Measurements from ENCODE around the gene EIF3L.
A peak's percentile ranks its signal among the peaks of the same experiment; 100 is the strongest.
"Not testable (repeated sequence)": the region's sequence is repeated elsewhere in the genome, so short reads cannot be mapped to it uniquely, and the experiment has no call there.

Gene EIF3L

DNA sequence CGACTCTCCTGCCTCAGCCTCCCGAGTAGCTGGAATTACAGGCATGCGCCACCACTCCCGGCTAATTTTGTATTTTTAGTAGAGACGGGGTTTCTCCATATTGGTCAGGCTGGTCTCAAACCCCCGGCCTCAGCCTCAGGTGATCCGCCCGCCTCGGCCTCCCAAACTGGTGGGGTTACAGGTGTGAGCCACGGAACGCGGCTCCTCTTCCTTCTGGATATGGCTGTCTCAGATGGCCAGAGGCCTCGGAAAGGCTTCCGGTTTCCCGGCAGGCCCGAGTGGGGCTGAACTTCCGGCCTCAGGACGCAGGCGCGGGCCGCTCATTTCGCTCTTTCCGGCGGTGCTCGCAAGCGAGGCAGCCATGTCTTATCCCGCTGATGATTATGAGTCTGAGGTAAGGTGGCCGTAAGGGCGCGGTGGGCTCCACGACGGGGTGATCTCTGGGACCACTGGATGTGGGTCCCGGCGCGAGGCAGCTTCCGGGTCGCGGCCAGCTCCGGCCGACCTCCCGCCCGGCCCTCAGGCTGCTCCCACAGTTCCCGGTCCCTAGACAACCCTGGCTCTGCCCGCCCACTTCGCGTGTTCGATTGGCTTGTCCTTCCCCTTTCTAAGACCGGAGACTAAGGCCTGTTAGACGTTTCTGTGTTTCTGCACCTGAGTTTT lies at the start of gene EIF3L:
Gene EIF3L (plus strand): TSS at position 331 of the 663 bp plus-strand sequence. CDS start 31 bp downstream, at position 362.
- DNase-seq: peak; percentile 94

GRCh38 chr22:37799979-37800378 lies 49.2 kb upstream of the EIF3L start:
- DNase-seq: not testable (repeated sequence)

GRCh38 chr22:37801946-37802309 lies 47.3 kb upstream of the EIF3L start:
- DNase-seq: no peak

DNA sequence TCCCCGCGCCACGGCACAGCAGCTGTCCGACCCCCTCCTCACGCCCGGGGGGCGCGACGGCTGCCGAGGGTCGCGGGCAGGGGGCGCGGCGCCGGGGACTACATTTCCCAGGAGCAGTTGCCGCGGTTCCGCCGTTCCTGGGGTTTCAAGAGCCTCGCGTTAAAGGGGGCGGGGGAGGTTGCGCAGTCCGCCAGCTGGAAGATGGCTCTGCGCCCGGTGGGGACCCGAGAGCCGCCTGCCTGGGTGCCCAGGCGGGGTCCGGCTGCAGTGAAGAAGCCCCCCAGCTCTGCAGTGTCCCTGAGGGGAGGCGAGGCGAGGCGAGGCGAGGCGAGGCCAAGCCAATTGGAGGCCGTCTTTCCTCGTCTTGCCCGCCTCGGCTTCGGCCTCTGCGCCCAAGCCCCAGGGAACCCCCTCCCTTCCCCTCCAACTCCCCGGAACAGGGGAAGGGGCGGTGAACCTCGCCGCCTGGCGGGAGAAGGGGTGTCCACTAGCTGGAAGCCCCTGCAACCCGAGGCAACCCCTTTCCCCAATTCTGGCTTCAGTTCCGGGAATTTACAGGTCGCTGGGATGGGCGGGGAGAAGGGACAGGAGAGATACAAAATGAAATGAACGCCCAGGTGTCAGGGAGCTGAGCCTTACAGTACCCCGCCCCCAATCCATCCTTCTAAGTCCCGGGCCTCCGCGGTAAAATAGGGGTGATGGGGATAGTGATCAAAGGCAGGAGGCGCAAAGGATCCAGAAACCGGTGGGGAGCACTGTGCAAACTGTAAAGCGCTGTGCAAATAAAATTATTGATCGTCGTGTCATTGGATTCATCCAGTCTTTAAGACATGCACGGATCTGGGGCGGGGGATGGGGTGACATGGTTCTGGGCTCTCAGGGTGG lies 46.7 kb upstream of the EIF3L start:
- peak; percentile 44 for DNase-seq

GRCh38 chr22:37803195-37803638 lies 46.0 kb upstream of the EIF3L start:
- no peak for DNase-seq

- DNase-seq: no peak
These were observed 45.4 kb upstream of the EIF3L start for GRCh38 chr22:37803639-37804351.

DNA sequence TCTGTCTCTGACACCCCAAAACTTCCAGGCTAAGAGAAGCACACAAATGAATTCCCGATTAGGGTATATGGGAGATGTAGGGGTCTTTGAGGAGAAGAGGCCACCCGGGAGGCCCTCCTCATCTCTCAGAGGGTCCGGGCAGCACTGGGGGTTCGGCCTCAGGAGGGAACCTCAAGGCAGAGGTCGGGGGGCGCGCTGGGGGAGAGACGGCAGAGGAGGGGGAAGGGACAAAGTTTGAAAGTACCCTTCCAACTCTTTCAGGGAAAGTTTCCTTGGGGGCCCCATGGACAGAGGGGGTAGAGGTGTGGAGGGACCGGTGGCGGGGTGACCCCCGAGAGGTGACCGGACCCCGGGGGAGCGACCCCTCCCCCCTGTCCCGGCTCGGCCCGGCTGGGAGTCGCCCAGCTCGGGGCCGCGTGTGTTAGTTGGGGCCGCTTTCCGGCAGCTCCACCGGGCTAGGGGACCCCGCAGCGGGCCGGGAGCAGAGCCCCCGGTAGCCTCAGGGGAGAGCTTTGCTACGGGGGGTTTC lies 44.8 kb upstream of the EIF3L start:
- no peak for DNase-seq

- DNase-seq: peak; percentile 87
These were observed 44.1 kb upstream of the EIF3L start for GRCh38 chr22:37804881-37805809.

- DNase-seq: no peak
These were observed 43.4 kb upstream of the EIF3L start for GRCh38 chr22:37805810-37806277.

DNA sequence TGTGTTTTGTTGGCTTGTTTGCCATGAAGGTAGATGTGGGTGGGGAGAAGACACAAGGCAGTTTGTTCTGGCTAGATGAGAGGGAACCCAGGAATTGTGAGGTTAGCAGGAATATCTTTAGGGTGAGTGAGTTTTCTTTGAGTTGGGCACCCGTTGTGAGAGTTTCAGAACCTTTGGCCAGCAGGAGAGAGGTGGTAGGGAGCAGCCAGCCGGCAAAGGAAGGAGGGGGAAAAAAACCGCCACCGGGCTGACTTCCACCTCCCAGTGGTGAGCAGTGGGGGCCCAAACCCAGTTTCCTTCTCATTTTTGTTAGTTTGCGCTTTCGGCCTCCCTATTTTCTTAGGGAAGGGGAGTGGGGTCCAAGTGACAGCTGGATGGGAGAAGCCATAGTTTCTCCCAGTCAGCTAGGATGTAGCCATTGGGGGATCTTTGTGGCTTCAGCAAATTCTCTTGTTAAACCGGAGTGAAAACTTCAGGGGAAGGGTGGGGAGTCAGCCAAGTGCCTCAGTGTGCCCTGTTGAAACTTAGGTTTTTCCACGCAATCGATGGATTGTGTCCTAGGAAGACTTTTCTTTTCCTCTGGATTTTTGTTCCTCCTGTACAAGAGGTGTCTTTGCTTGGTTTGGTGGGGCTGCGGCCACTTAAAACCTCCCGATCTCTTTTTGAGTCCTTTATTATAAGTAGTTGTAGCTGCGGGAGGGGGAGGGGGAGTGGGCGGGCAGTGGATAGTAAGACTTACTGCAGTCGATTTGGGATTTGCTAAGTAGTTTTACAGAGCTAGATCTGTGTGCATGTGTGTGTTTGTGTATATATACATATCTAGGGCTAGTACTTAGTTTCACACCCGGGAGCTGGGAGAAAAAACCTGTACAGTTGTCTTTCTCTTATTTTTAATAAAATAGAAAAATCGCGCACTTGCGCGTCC lies 42.5 kb upstream of the EIF3L start:
- peak; percentile 35 for DNase-seq

DNA sequence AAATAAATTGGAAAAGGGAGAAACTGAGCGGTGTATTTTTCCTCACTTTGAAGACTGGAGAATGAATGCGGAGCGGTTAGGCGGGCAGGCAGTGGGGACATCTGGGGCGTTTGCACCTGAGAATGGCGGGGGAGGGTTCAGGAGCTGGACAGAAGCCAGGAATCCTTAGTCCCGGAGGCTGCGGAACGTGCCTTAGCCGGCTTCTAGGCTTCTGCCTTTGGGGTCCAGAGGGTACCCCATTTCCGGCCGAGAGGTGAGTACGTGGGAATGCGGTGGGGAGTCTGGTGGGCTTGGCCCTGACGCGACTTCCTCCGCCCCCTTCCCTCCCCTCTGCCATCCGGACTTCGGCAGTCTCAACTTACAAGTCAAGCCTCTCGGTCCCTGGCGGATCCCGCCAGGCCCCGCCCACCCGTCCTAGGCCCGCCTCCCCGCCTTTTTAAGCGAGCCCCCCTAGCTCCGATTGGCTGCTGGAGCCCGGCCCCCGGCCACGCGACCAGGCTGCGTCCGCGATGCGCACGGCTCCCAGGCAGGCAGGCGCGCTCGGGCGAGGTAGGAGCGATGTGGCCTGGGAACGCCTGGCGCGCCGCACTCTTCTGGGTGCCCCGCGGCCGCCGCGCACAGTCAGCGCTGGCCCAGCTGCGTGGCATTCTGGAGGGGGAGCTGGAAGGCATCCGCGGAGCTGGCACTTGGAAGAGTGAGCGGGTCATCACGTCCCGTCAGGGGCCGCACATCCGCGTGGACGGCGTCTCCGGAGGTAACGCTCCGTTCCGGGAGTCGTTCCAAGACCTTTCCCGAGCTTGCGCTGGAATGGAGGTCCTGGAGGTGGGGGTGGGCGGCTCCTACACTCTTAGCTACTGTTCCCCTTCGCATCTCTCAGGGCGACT lies 41.6 kb upstream of the EIF3L start, which contains the start of gene GCAT:
Gene GCAT (plus strand): TSS at position 525 of the 884 bp plus-strand sequence. CDS start 34 bp downstream, at position 559.
- peak; percentile 95 for DNase-seq

DNA sequence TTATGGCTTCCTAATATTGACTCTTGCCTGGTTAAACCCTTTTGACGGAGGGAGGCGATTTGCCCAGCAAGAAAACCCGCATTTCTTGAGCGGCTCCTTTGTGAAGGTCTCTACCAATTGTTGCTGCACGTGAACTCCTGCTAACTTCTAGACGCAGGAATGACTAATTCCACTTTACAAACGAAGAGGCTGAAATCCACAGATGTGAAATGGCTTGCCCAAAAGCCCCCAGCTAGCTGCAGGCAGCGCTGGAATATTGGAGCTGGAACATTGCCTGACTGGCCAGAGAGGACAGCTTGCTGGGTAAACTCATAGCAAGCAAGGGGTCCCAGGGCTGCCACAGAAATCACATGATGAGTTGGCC lies 40.9 kb upstream of the EIF3L start:
- no peak for DNase-seq

- DNase-seq: no peak
These were observed 39.4 kb upstream of the EIF3L start for GRCh38 chr22:37809672-37810333.

GRCh38 chr22:37811867-37812266 lies 37.4 kb upstream of the EIF3L start:
- no peak for DNase-seq

DNA sequence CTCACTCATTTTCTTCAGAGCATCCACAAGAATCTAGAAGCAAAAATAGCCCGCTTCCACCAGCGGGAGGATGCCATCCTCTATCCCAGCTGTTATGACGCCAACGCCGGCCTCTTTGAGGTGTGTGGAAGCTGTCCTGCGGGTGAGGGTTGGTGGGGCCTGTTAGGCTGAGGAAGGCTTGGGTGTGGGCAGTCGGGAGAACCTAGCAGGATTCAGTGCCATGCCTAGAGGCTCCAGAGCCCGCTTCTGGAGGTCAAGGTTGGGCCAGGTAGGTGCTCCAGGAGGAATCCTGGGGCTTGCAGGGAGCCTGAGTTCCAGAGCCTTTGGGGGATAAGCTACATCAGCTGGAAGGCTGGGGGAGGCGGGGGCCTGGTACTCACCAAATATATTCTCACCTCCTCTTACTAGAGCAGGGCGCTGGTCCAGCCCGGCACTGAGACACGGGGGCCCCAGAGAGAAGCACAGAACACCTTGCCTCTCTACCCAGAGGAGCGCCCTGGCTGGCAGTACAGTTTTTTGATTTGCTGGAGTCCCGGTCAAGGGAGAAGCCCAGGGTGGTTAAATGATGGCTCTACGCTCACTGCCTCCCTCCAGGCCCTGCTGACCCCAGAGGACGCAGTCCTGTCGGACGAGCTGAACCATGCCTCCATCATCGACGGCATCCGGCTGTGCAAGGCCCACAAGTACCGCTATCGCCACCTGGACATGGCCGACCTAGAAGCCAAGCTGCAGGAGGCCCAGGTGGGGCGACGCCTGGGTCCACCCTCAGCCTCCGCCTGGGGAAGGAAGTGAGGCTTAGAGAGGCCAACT lies 36.1 kb upstream of the EIF3L start:
- DNase-seq: no peak

DNA sequence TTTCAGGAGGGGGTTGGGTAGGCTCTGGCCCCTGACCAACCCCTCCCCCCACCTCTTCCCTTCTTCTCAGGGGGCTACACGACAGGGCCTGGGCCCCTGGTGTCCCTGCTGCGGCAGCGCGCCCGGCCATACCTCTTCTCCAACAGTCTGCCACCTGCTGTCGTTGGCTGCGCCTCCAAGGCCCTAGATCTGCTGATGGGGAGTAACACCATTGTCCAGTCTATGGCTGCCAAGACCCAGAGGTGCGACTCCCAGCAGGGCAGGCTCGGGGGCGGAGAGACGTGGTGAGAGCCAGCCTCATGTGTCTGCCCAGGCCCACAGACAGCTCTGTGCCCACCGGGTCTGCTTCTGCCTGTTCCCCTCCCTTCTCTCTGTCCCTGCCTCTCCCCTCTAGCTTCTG lies 33.6 kb upstream of the EIF3L start:
- DNase-seq: no peak

DNA sequence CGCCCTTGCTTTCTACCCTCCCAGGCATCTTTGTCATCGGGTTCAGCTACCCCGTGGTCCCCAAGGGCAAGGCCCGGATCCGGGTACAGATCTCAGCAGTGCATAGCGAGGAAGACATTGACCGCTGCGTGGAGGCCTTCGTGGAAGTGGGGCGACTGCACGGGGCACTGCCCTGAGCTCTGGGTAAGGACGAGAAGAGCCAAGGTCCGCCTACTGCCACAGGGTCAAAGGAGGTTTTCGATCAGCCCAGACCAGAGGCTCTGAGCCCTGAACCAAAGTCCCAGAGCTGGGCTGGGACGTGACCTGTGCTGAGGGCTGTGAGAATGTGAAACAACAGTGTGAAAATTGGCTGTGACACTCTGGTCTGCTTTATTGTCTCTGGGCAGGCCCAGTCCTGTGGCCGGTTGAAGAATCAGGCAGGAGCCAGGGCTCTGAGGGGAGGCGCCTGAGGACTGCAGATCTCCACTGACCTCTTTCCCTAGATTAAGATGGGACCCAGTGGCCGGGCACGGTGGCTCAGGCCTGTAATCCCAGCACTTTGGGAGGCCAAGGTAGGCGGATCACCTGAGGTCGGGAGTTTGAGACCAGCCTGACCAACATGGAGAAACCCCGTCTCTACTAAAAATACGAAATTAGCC lies 32.6 kb upstream of the EIF3L start:
- DNase-seq: no peak
